Neural cell (in vitro differentiated cells): ENCODE results near the gene KCNAB2. TPM values are rescaled to one million over a fixed set of nuclear protein-coding genes. Genes with fewer than 3 reads are reported as not detected.

Experiments used
- H2AFZ ChIP-seq: fragments of 200-600, 300-800 bp; sonication (generic), shearing (Covaris generic); 2 replicates; pipeline ENCODE4 v1.6.0; 2014; ENCODE audit warnings: low read depth, mild to moderate bottlenecking, antibody characterized with exemption, low read length, moderate library complexity
- H3F3A ChIP-seq: fragments of 200-600 bp; shearing (Covaris generic); 2 replicates; pipeline ENCODE4 v1.6.1; 2016; ENCODE audit warnings: mild to moderate bottlenecking, moderate library complexity, mixed read lengths, antibody characterized with exemption, low read length; ENCODE audit not compliant: insufficient read depth, poor library complexity, severe bottlenecking
- H3K27ac ChIP-seq: fragments of 200-600, 300-800 bp; sonication (generic), shearing (Covaris generic); 2 replicates; pipeline ENCODE4 v1.5.1; 2014; ENCODE audit warnings: mild to moderate bottlenecking, low read length, moderate library complexity
- H3K27me3 ChIP-seq: fragments of 300-800, 200-600 bp; sonication (generic), shearing (Covaris generic); 2 replicates; pipeline ENCODE4 v1.6.0; 2014; ENCODE audit warnings: mild to moderate bottlenecking, low read depth, low read length, moderate library complexity; ENCODE audit not compliant: insufficient read depth
- H3K36me3 ChIP-seq: fragments of 300-800, 200-600 bp; sonication (generic), shearing (Covaris generic); 2 replicates; pipeline ENCODE4 v1.5.1; 2014; ENCODE audit warnings: mild to moderate bottlenecking, antibody characterized with exemption, low read length, moderate library complexity; ENCODE audit not compliant: insufficient read depth
- H3K4me2 ChIP-seq: fragments of 300-800, 200-600 bp; sonication (generic), shearing (Covaris generic); 2 replicates; pipeline ENCODE4 v1.6.0; 2014; ENCODE audit warnings: mild to moderate bottlenecking, low read length
- H3K4me3 ChIP-seq: fragments of 300-800, 200-600 bp; sonication (generic), shearing (Covaris generic); 2 replicates; pipeline ENCODE4 v1.5.1; 2014; ENCODE audit warnings: mild to moderate bottlenecking, low read length, moderate library complexity
- H3K79me2 ChIP-seq: fragments of 200-600 bp; shearing (Covaris generic); replicated peaks from 2 replicates; pipeline ENCODE4 v1.6.0; 2014; ENCODE audit warnings: mild to moderate bottlenecking, low read length, moderate library complexity; ENCODE audit not compliant: insufficient read depth
- H3K9ac ChIP-seq: fragments of 300-800, 200-600 bp; sonication (generic), shearing (Covaris generic); 2 replicates; pipeline ENCODE4 v1.6.1; 2016; ENCODE audit warnings: mild to moderate bottlenecking, low read length, mixed read lengths
- H3K9me2 ChIP-seq: fragments of 200-600 bp; shearing (Covaris generic); 2 replicates; pipeline ENCODE4 v1.6.1; 2016; ENCODE audit warnings: mild to moderate bottlenecking, low read length, mixed read lengths; ENCODE audit not compliant: insufficient read depth
- H3K9me3 ChIP-seq: fragments of 200-600, 300-800 bp; sonication (generic), shearing (Covaris generic); 2 replicates; pipeline ENCODE4 v1.6.1; 2016; ENCODE audit warnings: mild to moderate bottlenecking, mixed run types, low read length, moderate library complexity, mixed read lengths
- H4K20me1 ChIP-seq: fragments of 200-600 bp; shearing (Covaris generic); 2 replicates; pipeline ENCODE4 v1.6.1; 2016; ENCODE audit warnings: mild to moderate bottlenecking, mixed run types; ENCODE audit not compliant: insufficient read depth
- CTCF ChIP-seq: fragments of 450-650 bp; IDR thresholded peaks from 2 replicates; pipeline ENCODE4 v1.5.1; 2014; ENCODE audit warnings: antibody characterized with exemption, mild to moderate bottlenecking, moderate library complexity; ENCODE audit not compliant: poor library complexity, severe bottlenecking
- EP300 ChIP-seq: fragments of 450-650 bp; conservative IDR thresholded peaks from 2 replicates; pipeline ENCODE4 v1.6.1; 2014; ENCODE audit warnings: antibody characterized with exemption, mild to moderate bottlenecking, moderate library complexity; ENCODE audit not compliant: poor library complexity, severe bottlenecking
- EZH2 ChIP-seq: fragments of 200-600, 300-800 bp; shearing (Covaris generic), sonication (generic); IDR thresholded peaks from 2 replicates; pipeline ENCODE4 v1.6.1; 2014; ENCODE audit warnings: antibody characterized with exemption, low read length, borderline replicate concordance, mild to moderate bottlenecking; ENCODE audit not compliant: insufficient read depth, poor library complexity, severe bottlenecking
- MXI1 ChIP-seq: fragments of 450-650 bp; conservative IDR thresholded peaks from 2 replicates; pipeline ENCODE4 v1.6.1; 2014; ENCODE audit warnings: antibody characterized with exemption, mild to moderate bottlenecking; ENCODE audit not compliant: poor library complexity, severe bottlenecking
- POLR2AphosphoS5 ChIP-seq: IDR thresholded peaks from 2 replicates; pipeline ENCODE4 v1.6.1; 2012
- RAD21 ChIP-seq: fragments of 450-650 bp; conservative IDR thresholded peaks from 2 replicates; pipeline ENCODE4 v1.6.1; 2014; ENCODE audit warnings: antibody characterized with exemption, mild to moderate bottlenecking, moderate library complexity
- REST ChIP-seq: IDR thresholded peaks from 2 replicates; pipeline ENCODE4 v1.6.1; 2012; ENCODE audit warnings: borderline replicate concordance
- SMC3 ChIP-seq: fragments of 450-650 bp; conservative IDR thresholded peaks from 2 replicates; pipeline ENCODE4 v1.6.1; 2014; ENCODE audit warnings: antibody characterized with exemption, mild to moderate bottlenecking, moderate library complexity; ENCODE audit not compliant: poor library complexity
- TAF1 ChIP-seq: IDR thresholded peaks from 2 replicates; pipeline ENCODE4 v1.6.1; 2012; ENCODE audit warnings: low read depth
- polyA plus RNA-seq: library from polyadenylated mRNA; depleted of rRNA; stranded (reverse); fragments of >200 nt; gene quantifications from 2 replicates; pipeline ENCODE4 v1.2.3, GENCODE V29; 2014

KCNAB2 gene
- polyA plus RNA-seq, 1 donor from 2014 or later: 11.7 TPM

GRCh38 chr1:6051423-6051822 lies 5.7 kb downstream of the KCNAB2 start:
- H4K20me1 ChIP-seq: no peaks in the 10 kb centered on the region
- H3K4me2 ChIP-seq: no peak overlapping the region
- no peak overlapping the region for H2AFZ ChIP-seq
- no peaks in the 10 kb centered on the region for H3K27me3 ChIP-seq
- H3K9me3 ChIP-seq: no peaks in the 10 kb centered on the region
- H3K27ac ChIP-seq: no peak overlapping the region
- no peaks in the 10 kb centered on the region for H3K9me2 ChIP-seq
- TF ChIP-seq REST: no peak
- no peak for TF ChIP-seq POLR2AphosphoS5
- TF ChIP-seq EZH2: no peak
- no peak for TF ChIP-seq TAF1
- no peak for TF ChIP-seq MXI1
- no peak for TF ChIP-seq CTCF
- TF ChIP-seq EP300: no peak
- TF ChIP-seq RAD21: no peak
- TF ChIP-seq SMC3: no peak
- H3K79me2 ChIP-seq: no peaks in the 10 kb centered on the region
- H3F3A ChIP-seq: no peaks in the 10 kb centered on the region
- no peak overlapping the region for H3K4me3 ChIP-seq
- H3K36me3 ChIP-seq: no peaks in the 10 kb centered on the region
- H3K9ac ChIP-seq: no peak overlapping the region

GRCh38 chr1:6052543-6053205 lies 7.0 kb downstream of the KCNAB2 start:
- no peaks in the 10 kb centered on the region for H3K9me3 ChIP-seq
- peak overlapping the region; percentile 47 for H3K27ac ChIP-seq
- TF ChIP-seq SMC3 (peak; percentile 95), EP300 (no peak), EZH2 (no peak), CTCF (peak; percentile 96), MXI1 (no peak), REST (peak; percentile 89), RAD21 (peak; percentile 95), TAF1 (no peak), POLR2AphosphoS5 (no peak)
- H3K36me3 ChIP-seq: no peaks in the 10 kb centered on the region
- H3K9ac ChIP-seq: peak overlapping the region; percentile 32
- no peak overlapping the region for H3K4me2 ChIP-seq
- H3K27me3 ChIP-seq: no peaks in the 10 kb centered on the region
- H2AFZ ChIP-seq: no peak overlapping the region
- H4K20me1 ChIP-seq: no peaks in the 10 kb centered on the region
- no peaks in the 10 kb centered on the region for H3K9me2 ChIP-seq
- no peak overlapping the region for H3K4me3 ChIP-seq
- no peaks in the 10 kb centered on the region for H3K79me2 ChIP-seq
- H3F3A ChIP-seq: no peaks in the 10 kb centered on the region
